IPS-NIHi7 (cell line): ENCODE data around the gene TP53BP2.
"Not testable (repeated sequence)": the region's sequence is repeated elsewhere in the genome, so short reads cannot be mapped to it uniquely, and the experiment has no call there.

Experiments
- DNase-seq: peaks from one replicate; pipeline ENCODE4 v3.0.0; 2012; ENCODE audit warnings: mixed read lengths; ENCODE audit errors: extremely low spot score

Gene TP53BP2

GRCh38 chr1:223829678-223830077 lies 16.1 kb downstream of the TP53BP2 start:
- no peak for DNase-seq

- no peak for DNase-seq
Measured at GRCh38 chr1:223828162-223828848, 17.4 kb downstream of the TP53BP2 start.

GRCh38 chr1:223827193-223827663 lies 18.5 kb downstream of the TP53BP2 start:
- no peak for DNase-seq

- no peak for DNase-seq
Measured at GRCh38 chr1:223825767-223826748, 19.7 kb downstream of the TP53BP2 start.

GRCh38 chr1:223824712-223825111 lies 21.0 kb downstream of the TP53BP2 start:
- DNase-seq, result no peak

- DNase-seq, result no peak
Measured at GRCh38 chr1:223824287-223824686, 21.5 kb downstream of the TP53BP2 start.

- DNase-seq, result no peak
Measured at GRCh38 chr1:223820971-223821370, 24.8 kb downstream of the TP53BP2 start.

- no peak for DNase-seq
Measured at GRCh38 chr1:223820515-223820858, 25.3 kb downstream of the TP53BP2 start.

GRCh38 chr1:223819730-223820514 lies 25.8 kb downstream of the TP53BP2 start:
- DNase-seq, result no peak

GRCh38 chr1:223817265-223817664 lies 28.5 kb downstream of the TP53BP2 start:
- not testable (repeated sequence) for DNase-seq

GRCh38 chr1:223815865-223816264 lies 29.9 kb downstream of the TP53BP2 start:
- DNase-seq, result no peak

- DNase-seq, result no peak
Measured at GRCh38 chr1:223815020-223815853, 30.5 kb downstream of the TP53BP2 start.

- no peak for DNase-seq
Measured at GRCh38 chr1:223813645-223814044, 32.1 kb downstream of the TP53BP2 start.

- DNase-seq, result no peak
Measured at GRCh38 chr1:223811634-223812101, 34.1 kb downstream of the TP53BP2 start.

- no peak for DNase-seq
Measured at GRCh38 chr1:223810586-223810985, 35.2 kb downstream of the TP53BP2 start.

GRCh38 chr1:223809905-223810304 lies 35.8 kb downstream of the TP53BP2 start:
- not testable (repeated sequence) for DNase-seq

GRCh38 chr1:223803211-223803610 lies 42.5 kb downstream of the TP53BP2 start:
- DNase-seq, result no peak

GRCh38 chr1:223802602-223803001 lies 43.1 kb downstream of the TP53BP2 start:
- DNase-seq, result no peak

- no peak for DNase-seq
Measured at GRCh38 chr1:223802032-223802431, 43.7 kb downstream of the TP53BP2 start.

GRCh38 chr1:223796210-223796609 lies 49.5 kb downstream of the TP53BP2 start:
- DNase-seq, result no peak
